H1 (cell line): ENCODE measurements around the gene EIF4ENIF1. TPM values are rescaled to one million over a fixed set of nuclear protein-coding genes. Genes with fewer than 3 reads are reported as not detected.

Experiments
- CEBPB ChIP-seq: IDR thresholded peaks from 2 replicates; pipeline ENCODE4 v1.6.1; 2012; ENCODE audit warnings: low read depth, low read length
- MAFK ChIP-seq: IDR thresholded peaks from 2 replicates; pipeline ENCODE4 v1.6.1; 2012; ENCODE audit warnings: low read depth, mild to moderate bottlenecking, improper control_type of control experiment, low read length
- POLR2A ChIP-seq, 2 experiments: IDR thresholded peaks; 1 replicate in 1 of 2; 2 replicates in 1 of 2; pipeline ENCODE4 v1.6.1; 2011; ENCODE audit warnings: low read depth in 2 of 2, low read length in 2 of 2, mild to moderate bottlenecking in 2 of 2; ENCODE audit errors: control extremely low read depth in 1 of 2
- POLR2AphosphoS5 ChIP-seq: IDR thresholded peaks from 2 replicates; pipeline ENCODE4 v1.6.1; 2011; ENCODE audit warnings: low read depth, low read length
- RFX5 ChIP-seq: IDR thresholded peaks from 2 replicates; pipeline ENCODE4 v1.6.1; 2011; ENCODE audit warnings: low read depth, low read length, improper control_type of control experiment, borderline replicate concordance
- SIX5 ChIP-seq: IDR thresholded peaks from 2 replicates; pipeline ENCODE4 v1.6.1; 2011; ENCODE audit warnings: mild to moderate bottlenecking, low read depth, low read length
- USF2 ChIP-seq: IDR thresholded peaks from 2 replicates; pipeline ENCODE4 v1.6.1; 2011; ENCODE audit warnings: low read length, improper control_type of control experiment
- polyA plus RNA-seq, 7 experiments: library from polyadenylated mRNA; depleted of rRNA in 3 of 7; stranded (reverse) in 5 of 7; unstranded in 2 of 7; fragments of >200 nt in 5 of 7; fragments of 200-250 nt in 2 of 7; gene quantifications; 1 replicate in 5 of 7; 2 replicates in 1 of 7; 4 replicates in 1 of 7; pipeline versions ENCODE4 v1.2.1 to v1.2.3, GENCODE V29; 2011 to 2013; ENCODE audit warnings: missing spikeins in 2 of 7, mixed read lengths in 2 of 7
- total RNA-seq: library from RNA; stranded (reverse); fragmentation: NEBNext Ultra II Directional; extraction: Animal tissue kit (Norgen Biotek cat#: 25700); gene quantifications from 2 replicates; pipeline ENCODE4 v1.2.1, GENCODE V29; 2021
- TF ChIP-seq, protein P1 (sequence below): fragments of 300-600 bp; sonication (generic); IDR thresholded peaks from 2 replicates; pipeline ENCODE4 v1.7.1; 2012; ENCODE audit warnings: low read length, moderate library complexity, mild to moderate bottlenecking, inconsistent platforms; ENCODE audit not compliant: insufficient replicate concordance
- TF ChIP-seq, protein P2 (sequence below): IDR thresholded peaks from 2 replicates; pipeline ENCODE4 v1.6.1; 2012; ENCODE audit warnings: inconsistent platforms

EIF4ENIF1 gene
- total and polyA plus RNA-seq, 2 of the 8 experiments (the other 6 are each of a cell fraction or from before 2014, with no cell fraction given) = 21.9 to 23.6 TPM

DNA sequence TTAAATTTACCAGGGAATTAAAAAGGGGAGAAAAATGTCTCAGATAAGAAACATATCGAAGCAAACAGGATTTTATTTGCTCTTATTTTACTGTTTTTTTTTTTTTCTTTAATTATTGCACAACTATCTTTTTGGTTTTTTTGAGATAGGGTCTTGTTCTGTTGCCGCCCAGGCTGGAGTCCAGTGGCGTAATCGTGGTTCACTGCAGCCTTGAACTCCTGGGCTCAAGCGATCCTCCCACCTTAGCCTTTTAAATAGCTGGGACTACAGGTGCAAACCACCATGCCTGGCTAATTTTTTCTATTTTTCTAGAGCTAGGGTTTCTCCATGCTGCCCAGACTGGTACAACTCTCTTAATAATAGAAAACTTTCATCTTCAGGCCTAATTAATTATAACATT lies 57.7 kb downstream of the EIF4ENIF1 start (continued):
- TF ChIP-seq, protein P1, sequence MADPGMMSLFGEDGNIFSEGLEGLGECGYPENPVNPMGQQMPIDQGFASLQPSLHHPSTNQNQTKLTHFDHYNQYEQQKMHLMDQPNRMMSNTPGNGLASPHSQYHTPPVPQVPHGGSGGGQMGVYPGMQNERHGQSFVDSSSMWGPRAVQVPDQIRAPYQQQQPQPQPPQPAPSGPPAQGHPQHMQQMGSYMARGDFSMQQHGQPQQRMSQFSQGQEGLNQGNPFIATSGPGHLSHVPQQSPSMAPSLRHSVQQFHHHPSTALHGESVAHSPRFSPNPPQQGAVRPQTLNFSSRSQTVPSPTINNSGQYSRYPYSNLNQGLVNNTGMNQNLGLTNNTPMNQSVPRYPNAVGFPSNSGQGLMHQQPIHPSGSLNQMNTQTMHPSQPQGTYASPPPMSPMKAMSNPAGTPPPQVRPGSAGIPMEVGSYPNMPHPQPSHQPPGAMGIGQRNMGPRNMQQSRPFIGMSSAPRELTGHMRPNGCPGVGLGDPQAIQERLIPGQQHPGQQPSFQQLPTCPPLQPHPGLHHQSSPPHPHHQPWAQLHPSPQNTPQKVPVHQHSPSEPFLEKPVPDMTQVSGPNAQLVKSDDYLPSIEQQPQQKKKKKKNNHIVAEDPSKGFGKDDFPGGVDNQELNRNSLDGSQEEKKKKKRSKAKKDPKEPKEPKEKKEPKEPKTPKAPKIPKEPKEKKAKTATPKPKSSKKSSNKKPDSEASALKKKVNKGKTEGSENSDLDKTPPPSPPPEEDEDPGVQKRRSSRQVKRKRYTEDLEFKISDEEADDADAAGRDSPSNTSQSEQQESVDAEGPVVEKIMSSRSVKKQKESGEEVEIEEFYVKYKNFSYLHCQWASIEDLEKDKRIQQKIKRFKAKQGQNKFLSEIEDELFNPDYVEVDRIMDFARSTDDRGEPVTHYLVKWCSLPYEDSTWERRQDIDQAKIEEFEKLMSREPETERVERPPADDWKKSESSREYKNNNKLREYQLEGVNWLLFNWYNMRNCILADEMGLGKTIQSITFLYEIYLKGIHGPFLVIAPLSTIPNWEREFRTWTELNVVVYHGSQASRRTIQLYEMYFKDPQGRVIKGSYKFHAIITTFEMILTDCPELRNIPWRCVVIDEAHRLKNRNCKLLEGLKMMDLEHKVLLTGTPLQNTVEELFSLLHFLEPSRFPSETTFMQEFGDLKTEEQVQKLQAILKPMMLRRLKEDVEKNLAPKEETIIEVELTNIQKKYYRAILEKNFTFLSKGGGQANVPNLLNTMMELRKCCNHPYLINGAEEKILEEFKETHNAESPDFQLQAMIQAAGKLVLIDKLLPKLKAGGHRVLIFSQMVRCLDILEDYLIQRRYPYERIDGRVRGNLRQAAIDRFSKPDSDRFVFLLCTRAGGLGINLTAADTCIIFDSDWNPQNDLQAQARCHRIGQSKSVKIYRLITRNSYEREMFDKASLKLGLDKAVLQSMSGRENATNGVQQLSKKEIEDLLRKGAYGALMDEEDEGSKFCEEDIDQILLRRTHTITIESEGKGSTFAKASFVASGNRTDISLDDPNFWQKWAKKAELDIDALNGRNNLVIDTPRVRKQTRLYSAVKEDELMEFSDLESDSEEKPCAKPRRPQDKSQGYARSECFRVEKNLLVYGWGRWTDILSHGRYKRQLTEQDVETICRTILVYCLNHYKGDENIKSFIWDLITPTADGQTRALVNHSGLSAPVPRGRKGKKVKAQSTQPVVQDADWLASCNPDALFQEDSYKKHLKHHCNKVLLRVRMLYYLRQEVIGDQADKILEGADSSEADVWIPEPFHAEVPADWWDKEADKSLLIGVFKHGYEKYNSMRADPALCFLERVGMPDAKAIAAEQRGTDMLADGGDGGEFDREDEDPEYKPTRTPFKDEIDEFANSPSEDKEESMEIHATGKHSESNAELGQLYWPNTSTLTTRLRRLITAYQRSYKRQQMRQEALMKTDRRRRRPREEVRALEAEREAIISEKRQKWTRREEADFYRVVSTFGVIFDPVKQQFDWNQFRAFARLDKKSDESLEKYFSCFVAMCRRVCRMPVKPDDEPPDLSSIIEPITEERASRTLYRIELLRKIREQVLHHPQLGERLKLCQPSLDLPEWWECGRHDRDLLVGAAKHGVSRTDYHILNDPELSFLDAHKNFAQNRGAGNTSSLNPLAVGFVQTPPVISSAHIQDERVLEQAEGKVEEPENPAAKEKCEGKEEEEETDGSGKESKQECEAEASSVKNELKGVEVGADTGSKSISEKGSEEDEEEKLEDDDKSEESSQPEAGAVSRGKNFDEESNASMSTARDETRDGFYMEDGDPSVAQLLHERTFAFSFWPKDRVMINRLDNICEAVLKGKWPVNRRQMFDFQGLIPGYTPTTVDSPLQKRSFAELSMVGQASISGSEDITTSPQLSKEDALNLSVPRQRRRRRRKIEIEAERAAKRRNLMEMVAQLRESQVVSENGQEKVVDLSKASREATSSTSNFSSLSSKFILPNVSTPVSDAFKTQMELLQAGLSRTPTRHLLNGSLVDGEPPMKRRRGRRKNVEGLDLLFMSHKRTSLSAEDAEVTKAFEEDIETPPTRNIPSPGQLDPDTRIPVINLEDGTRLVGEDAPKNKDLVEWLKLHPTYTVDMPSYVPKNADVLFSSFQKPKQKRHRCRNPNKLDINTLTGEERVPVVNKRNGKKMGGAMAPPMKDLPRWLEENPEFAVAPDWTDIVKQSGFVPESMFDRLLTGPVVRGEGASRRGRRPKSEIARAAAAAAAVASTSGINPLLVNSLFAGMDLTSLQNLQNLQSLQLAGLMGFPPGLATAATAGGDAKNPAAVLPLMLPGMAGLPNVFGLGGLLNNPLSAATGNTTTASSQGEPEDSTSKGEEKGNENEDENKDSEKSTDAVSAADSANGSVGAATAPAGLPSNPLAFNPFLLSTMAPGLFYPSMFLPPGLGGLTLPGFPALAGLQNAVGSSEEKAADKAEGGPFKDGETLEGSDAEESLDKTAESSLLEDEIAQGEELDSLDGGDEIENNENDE = no peak
- TF ChIP-seq POLR2A (IDR thresholded peaks at IDR 0.05; ENCODE audit: control extremely low read depth in 1 of 2, low read depth in 2 of 2, low read length in 2 of 2) (no peak), CEBPB (no peak), USF2 (no peak), POLR2AphosphoS5 (no peak), MAFK (no peak), SIX5 (no peak), RFX5 (no peak)
- TF ChIP-seq, protein P2, sequence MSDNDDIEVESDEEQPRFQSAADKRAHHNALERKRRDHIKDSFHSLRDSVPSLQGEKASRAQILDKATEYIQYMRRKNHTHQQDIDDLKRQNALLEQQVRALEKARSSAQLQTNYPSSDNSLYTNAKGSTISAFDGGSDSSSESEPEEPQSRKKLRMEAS = no peak
- TF ChIP-seq, all 59 proteins: peak for 0
